Measurements from ENCODE around the gene RIPOR1.
A peak's percentile ranks its signal among the peaks of the same experiment; 100 is the strongest.
"Not testable (repeated sequence)": the region's sequence is repeated elsewhere in the genome, so short reads cannot be mapped to it uniquely, and the experiment has no call there.

Gene RIPOR1, protein sequence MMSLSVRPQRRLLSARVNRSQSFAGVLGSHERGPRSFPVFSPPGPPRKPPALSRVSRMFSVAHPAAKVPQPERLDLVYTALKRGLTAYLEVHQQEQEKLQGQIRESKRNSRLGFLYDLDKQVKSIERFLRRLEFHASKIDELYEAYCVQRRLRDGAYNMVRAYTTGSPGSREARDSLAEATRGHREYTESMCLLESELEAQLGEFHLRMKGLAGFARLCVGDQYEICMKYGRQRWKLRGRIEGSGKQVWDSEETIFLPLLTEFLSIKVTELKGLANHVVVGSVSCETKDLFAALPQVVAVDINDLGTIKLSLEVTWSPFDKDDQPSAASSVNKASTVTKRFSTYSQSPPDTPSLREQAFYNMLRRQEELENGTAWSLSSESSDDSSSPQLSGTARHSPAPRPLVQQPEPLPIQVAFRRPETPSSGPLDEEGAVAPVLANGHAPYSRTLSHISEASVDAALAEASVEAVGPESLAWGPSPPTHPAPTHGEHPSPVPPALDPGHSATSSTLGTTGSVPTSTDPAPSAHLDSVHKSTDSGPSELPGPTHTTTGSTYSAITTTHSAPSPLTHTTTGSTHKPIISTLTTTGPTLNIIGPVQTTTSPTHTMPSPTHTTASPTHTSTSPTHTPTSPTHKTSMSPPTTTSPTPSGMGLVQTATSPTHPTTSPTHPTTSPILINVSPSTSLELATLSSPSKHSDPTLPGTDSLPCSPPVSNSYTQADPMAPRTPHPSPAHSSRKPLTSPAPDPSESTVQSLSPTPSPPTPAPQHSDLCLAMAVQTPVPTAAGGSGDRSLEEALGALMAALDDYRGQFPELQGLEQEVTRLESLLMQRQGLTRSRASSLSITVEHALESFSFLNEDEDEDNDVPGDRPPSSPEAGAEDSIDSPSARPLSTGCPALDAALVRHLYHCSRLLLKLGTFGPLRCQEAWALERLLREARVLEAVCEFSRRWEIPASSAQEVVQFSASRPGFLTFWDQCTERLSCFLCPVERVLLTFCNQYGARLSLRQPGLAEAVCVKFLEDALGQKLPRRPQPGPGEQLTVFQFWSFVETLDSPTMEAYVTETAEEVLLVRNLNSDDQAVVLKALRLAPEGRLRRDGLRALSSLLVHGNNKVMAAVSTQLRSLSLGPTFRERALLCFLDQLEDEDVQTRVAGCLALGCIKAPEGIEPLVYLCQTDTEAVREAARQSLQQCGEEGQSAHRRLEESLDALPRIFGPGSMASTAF

DNA sequence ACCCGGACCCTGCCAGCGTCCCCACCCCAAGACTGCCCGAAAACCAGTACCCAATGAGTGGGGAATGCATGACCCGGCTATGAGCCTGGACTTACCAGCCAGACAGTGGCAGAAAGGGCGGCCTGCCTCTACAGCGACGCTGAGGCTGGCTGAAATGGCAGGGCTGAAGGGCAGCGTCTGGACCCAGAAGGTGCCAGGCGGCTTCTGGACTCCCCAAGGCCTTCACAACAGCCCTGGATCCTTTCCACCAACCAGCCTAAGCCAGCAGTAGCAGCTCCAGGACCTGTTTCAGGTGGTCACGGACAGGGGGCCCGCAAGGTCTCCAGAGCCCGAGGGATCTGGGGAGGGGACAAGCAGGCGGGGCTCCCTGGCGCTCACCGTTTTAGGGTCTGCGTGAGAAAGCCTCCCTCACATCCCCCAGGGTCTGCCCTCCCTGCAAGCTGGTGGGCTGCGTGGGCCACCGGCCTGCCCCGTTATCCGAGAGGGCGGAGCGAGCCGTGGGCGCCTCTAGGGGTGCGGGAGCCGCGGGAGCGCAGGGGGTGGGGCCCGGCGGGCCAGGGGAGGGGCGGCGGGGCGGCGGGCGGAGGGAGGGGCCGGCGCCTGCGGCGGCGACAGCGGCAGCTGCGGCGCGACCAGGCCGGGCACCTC, at the start of gene RIPOR1:
Gene RIPOR1, plus strand, starts transcription at position 608 of the 648 bp plus-strand sequence. CDS start 9,618 bp downstream, outside the sequence.
- DNase-seq (ENCODE audit: low read depth, low spot score), result peak; percentile 68

DNA sequence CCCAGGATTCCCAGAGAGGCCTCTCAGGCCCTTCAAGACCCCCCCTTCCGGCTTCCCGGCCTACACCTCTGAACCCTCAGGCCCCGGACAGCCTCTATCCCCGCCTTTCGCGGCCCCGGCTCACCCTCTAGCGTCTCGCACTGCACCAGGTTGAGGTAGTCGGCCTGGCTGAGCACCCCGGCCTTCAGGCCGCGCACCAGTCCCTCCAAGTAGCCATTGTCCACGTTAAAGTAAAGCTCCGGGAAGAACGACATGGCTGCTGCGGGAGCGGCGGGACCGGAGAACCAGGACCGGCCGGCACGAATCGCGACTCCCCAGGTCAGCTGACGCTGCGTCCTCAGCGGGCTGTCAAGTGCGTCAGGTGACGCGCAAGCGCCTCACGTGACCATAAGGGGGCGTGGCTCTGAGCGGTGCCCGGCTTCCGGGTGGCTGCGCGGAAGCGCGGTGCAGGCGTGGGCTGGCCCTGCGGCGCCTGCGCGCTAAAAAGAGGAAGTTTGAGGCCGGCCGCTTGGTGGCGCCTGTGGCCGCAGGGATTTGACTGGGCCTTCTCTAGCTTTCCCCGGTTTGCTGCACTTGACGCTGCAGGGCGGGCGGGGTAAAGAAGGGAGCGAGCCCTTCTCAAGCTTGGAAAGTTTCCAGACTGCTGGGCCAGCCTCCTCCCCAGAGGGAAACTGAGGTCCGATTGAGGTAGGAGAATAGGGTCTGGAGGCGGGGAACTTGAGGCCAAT, 47.6 kb upstream of the RIPOR1 start, which contains the start of gene ATP6V0D1:
Gene ATP6V0D1, minus strand, starts transcription at position 325 of the 728 bp plus-strand sequence. Its CDS starts 71 bp downstream, at position 254.
- peak; percentile 100 for DNase-seq (ENCODE audit: low read depth, low spot score)

DNA sequence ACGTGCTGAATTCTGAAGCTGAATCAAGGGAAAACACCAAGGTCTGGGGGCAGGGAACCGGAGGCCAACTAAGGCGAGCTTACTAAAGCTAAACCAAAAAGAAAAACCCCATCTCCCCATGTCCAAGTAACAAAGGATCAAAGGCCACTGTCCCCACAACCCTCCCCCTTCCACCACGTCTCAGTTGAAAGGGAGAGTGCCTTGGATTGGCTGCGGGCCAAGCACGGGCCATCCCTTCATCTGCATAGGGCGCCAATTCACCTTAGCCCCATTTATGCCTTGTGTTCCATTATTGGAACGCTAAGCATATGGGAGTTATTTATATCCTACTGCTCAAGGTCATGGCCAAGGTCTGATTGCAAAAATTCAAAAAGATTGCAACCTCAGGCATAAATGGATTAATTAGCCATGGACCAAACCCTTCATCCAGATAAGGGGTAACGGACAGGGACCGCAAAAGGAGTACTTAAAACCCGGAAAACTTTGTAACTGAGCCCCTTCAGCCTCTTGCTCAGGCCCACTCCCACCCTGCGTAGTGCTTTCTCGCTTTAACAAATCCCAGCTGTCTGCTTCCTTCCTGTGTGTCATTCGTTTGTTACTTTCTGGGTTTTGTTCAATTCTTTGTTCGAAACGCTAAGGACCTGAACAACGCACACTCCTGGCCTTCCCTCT, 46.9 kb upstream of the RIPOR1 start:
- no peak for DNase-seq (ENCODE audit: low read depth, low spot score)

DNA sequence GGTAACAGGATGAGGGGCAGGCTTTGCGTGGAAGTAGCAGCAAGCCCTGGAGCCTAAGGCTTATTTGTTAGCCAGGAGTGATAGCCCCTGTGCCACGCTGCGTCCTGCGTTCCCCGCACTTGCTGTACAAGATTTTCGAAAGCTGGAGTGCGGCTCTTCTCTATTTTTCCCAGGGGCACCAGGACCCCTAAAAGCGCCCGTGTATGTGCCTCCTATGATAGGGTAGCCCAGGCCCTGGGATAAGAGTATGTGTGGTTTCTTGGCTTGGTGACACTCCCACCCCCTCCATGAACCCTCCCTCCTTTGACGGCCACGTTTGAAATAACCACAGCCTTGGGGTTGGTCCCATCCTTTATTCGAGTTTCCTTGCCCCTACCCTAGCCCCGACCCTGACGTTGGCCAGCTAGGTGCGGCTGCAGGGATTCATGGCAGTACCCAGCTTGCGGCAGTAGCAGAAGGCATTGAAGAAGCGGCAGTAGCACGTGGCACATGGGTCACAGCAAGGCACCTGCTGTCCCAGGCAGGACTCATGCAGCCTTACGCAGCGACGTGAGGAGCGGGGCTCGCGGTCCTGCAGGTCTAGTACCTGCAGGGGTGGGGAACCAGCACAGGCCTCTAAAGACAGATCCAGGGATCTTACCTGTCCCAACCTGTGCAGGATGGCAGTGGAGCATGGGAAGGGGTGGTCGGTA, 46.2 kb upstream of the RIPOR1 start:
- DNase-seq (ENCODE audit: low read depth, low spot score), result no peak

DNA sequence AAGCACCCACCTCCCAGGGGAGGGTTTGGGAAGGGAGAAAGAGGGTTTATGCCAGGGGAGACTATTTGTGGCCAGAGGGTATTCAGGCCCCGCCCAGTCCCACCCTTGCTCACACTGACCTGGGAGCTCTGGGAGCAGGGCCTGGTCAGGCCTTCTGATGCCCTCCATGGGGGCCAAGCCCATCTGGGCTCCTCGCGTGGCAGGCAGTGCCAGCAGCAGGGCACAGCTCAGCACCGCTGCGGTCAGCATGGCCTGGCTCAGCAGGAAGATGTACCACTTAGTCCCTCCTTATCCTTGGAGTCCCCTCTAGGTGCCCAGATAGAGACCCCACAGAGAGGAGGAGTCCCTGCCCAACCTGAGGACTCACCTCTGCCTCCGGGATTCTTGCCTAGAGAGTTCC, 45.5 kb upstream of the RIPOR1 start, which contains the start of gene AGRP:
Gene AGRP, minus strand, starts transcription at position 398 of the 400 bp plus-strand sequence. Its CDS starts 149 bp downstream, at position 249.
- no peak for DNase-seq (ENCODE audit: low read depth, low spot score)

DNA sequence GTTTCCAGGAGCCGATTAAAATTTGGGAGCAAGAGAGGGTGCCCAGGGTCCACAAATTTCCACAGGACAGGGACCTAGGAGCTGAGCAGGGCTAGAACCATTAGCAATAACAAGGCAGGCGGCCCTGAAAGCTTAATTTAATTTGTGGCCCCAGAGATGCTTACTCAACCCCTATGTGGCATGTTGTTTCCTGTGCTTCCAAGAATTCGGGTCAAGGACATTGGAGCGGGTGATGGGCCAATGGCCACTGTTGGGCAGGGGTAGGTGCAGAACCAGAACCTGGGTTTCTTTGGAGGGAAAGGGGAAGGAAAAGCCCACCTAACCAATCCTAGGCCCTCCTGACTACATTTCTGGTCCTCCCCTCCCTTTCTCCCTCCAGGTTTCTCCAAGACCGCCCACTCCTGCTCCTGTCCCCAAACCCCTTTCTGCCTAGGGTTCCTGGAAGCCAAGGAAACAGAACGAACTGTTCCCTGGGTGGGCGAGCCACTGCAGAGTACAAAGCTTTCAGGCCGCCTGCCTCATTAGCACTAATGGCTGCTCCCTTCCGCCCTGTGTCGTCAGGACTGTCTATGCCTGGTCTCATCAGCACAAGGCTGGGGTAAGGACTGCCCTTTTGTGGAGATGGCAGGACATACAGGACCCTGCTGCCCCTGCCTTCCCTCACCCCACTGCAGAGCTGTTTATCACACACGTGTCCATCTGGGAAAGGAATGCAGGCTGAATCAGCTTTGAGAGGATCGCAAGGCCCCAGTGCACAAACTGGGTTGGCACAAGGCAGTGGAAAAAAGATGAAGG, 44.7 kb upstream of the RIPOR1 start:
- no peak for DNase-seq (ENCODE audit: low read depth, low spot score)

DNA sequence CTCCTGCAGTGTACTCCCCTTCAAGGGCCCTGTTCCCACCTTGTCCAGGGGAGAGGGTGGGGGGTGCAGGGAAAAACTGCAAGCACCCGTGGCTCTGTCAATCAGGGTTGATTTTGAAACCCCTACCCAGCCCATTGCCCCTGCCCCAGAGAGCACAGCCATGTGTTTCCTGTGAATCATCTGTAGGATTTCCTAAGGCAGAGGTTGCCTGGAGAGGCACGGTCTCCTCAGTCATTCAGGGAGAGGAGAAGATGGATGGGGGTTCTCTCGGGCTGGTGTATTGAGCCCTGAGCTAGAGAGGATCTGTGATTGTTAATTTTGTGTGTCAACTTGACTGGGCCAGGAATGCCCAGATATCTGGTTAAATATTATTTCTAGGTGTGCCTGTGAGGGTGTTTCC, 41.8 kb upstream of the RIPOR1 start:
- no peak for DNase-seq (ENCODE audit: low read depth, low spot score)

DNA sequence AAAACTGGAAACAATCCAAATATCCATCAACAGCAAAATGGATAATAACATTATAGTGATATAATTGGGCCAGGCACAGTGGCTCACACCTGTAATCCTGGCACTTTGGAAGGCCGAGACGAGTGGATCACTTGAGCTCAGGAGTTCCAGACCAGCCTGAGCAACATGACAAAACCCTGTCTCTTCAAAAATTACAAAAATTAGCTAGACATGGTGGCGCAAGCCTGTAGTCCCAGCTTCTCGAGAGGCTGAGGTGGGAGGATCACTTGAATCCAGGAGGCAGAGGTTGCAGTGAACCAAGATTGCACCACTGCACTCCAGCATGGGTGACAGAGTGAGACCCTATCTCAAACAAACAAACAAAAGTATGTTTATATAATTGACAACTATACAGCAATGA, 41.1 kb upstream of the RIPOR1 start:
- not testable (repeated sequence) for DNase-seq (ENCODE audit: low read depth, low spot score)

DNA sequence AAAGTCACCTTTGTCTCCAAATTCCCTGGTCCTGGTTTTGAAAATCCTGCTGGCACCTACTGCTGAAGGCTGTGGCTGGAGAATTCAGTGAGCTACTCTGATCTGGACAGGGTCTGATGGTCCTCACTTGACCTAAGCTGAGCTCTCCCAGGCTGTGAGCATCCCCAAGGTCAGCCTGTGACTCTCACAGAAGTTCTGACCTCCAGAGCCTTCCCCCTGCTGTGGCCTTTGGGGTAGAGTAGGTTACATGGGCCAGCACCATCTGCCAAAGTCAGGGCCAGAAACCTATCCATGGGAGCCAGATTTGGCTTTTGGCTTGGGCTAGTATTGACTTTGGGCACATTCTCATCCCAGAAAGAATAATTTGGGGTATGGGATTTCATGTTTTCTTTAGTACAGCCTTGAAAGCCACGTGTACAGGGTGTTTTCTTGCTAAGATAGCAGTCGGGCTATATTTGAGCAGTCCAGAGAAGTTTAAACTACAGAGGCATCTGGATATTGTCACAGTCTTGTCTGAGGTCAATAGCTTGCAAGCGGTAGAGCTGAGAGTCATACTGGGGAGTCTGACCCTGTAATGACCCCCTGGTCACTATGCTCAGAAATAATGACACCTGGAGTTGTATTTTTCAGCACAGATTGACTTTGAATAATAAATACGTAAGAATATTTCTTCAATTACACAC, 39.1 kb upstream of the RIPOR1 start:
- no peak for DNase-seq (ENCODE audit: low read depth, low spot score)

DNA sequence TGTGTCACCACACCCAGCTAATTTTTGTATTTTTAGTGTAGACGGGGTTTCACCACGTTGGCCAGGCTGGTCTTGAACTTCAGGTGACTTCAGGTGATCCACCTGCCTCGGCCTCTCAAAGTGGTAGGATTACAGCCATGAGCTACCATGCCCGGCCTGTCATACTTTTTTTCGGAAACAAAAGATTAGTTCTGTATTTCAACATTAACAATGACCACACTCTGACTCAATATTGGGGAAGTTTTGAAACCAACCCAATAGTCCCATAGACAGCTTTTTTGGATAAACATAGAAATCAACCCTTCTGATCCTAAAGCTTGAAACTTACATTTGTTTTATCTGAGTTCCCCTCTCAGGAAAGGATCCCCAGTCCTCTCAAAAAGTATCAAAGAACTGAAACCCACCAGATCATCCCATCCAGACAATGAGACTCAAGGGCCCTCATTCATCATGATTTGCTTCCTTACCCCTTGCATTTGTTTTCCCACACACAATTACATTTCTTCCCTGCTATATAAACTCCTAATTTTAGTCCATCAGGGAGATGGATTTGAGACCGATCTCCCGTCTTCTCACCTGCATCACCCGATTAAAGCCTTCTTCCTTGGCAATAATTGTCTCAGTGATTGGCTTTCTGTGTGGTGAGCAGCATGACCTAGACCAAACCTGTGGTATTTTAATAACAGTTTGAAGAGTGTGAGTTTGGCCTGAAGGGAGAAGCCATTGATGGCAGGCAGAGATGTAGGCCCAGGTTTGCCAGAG, 38.1 kb upstream of the RIPOR1 start:
- DNase-seq (ENCODE audit: low read depth, low spot score), result no peak

DNA sequence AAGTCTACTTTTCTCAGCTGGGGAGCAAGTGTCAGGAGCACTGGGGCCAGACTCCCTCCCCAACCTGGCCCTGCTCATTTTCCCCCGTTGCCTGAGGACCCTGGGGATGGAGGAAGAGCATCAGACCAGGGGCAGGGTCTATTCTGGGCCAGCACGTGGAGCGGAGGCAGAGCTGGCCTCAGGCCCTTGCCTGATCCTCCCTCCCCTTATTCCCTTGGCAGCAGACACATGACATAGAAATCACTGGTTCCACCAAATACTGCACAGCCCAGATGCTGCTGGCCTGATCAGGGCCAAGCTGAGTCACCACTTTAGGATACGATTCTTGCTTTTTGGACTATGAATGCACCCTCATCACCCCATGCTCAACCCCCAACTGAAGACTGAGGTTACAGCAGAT, 29.5 kb upstream of the RIPOR1 start:
- DNase-seq (ENCODE audit: low read depth, low spot score), result no peak

DNA sequence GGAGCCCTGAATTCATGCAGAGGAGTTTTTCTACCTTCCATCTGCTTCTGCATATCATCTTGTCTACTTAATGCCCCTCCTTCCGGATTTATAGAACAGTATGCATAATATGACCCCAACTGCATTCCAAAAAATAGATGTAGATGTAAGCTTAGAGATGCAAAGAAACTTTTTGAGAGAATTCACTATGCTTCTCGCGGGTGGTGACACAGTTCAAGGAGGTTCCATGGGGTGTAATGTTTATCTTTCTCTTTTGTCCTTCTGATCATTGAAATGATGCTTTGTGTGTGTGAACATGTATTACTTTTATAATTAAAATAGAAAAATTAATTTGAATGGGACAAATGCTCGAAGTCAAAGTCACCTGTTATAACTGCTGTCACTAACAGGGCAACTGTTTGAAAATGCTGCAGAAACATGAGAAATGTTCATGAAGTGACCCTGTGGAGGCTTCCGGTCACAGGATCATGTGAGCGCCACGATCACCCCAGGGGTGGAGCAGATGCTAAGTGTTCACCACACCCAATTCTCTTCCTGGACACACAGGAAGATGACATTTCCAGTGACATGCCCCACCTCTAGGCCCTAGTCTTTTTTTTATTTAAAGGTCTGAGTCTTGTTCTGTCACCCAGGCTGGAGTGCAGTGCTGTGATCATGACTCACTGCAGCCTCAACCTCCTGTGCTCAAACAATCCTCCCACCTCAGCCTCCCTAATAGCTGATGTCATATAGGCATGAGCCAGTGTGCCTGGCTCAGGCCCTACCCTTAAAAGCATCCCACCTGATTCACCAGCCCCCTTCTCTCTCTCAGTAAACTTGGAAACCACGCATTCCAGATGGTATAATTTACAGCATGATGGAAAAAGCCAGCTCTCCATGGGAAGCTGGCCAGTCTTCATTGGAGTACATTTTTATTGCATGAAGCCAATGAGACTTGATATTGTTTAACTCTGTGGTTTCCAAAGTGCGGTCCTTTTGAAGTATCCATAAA, 24.3 kb upstream of the RIPOR1 start:
- no peak for DNase-seq (ENCODE audit: low read depth, low spot score)

DNA sequence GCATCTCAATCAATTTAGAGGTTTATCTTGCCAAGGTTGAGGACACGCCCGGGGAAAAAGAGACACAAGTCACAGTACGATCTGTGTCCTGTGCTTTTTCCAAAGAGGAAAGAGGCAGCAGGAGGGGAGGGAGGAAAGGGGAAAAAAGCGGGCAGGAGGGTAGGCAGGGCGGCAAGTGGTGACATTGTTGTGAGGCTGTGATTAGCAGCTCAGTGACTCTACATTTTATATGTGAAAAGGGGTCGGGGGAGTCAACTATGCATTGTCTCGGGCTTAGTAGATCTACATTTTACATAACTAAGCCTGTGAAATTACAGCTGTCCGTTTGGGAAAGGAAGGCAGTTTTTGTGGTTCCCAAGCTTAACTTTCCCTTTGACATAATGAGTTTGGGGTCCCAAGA, 22.2 kb upstream of the RIPOR1 start:
- DNase-seq (ENCODE audit: low read depth, low spot score), result no peak

DNA sequence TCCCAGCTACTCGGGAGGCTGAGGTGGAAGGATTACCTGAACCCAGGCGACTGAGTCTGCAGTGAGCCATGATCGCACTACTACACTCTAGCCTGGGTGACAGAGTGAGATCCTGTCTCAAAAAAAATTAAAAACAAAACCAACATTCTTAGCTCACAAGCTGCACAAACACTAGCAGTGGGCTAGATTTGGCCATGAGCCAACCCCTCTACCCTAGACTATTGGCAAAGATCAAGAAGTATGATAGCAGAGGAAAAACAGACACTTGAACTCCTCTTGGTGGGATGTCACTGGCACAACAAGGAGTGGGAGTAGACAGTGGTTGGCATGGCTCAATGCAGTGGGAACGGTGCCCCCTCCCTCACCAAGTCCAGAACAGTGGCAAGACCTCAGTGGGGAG, 19.6 kb upstream of the RIPOR1 start:
- DNase-seq (ENCODE audit: low read depth, low spot score), result no peak

DNA sequence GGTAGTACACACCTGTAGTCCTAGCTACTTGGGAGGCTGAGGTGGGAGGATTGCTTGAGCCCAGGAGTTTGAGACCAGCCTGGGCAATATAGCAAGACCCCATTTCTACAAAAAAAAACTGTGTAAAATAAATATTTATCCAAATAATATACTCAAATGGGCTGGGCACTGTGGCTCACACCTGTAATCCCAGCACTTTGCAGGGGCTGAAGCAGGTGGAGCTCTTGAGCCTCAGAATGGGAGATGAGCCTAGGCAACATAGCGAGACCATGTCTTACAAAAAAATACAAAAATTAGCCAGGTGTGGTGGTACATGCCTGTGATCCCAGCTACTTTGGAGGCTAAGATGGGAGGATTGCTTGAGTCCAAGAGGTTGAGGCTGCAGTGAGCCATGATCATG, 14.7 kb upstream of the RIPOR1 start:
- DNase-seq (ENCODE audit: low read depth, low spot score), result not testable (repeated sequence)

DNA sequence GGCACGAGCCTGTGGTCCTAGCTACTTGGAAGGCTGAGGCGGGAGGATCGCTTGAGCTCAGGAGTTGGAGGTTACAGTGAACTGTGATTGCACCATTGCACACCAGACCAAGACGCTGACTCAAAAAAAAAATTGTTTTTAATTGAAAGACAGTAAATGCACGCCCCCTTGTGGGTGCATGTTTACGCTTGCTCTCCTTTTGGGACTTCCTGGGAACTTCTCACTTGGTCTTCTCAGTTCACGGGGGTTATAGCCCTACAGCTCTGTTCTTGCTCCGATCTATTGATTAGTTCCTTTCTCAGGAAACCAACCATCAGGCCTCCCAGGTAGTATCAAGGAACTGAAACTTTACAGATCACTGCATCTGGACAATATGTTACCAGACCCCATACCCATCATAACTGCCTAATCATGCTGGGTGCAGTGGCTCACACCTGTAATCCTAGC, 14.2 kb upstream of the RIPOR1 start:
- peak; percentile 82 for DNase-seq (ENCODE audit: low read depth, low spot score)

Data from ELF-1 (cell line).